Measurements from ENCODE around the gene DPP4.

DNA sequence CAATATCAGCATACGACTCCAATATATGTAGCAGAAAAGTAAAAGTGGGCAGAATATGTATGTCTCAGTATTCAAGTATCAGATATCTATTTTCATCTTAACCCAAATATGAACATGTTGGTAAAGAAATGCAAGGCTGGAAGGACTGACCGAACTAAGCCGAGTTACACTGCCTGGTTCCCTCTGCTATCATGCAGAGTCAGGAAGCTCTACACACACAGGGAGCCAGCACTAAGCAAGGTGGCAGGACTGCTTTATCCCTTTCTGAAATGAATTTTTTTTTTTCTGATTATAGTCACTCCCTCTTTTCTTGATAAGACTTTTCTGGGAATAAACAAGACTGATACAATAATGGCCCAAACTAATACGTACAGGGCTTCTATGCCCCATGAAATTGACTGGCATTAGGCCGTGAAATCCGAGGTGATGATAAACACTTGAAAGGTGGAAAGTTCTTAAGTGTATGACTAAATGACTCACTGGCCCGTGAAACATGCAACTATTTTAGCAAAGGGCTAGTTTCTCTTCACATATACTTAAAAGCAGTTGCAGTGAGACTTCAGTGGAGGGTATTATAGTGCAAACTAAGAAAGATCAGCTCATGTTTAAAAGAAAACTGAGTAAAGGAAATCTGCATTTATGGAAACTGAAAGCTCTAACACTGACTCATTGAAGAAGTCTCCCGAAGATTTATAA is 14.9 kb downstream of the DPP4 start:
- TF ChIP-seq EZH2 (IDR thresholded peaks at IDR 0.05; ENCODE audit: insufficient read depth, poor library complexity, severe bottlenecking) (no peak), EZH2phosphoT487 (IDR thresholded peaks at IDR 0.05; ENCODE audit: insufficient read depth, low read depth) (no peak)
